ENCODE results near the gene KCTD5. TPM values are rescaled to one million over a fixed set of nuclear protein-coding genes. Genes with fewer than 3 reads are reported as not detected.

The KCTD5 gene
- total and polyA plus RNA-seq, 10 of the 15 experiments (the other 5 are each of a cell fraction or from before 2014, with no cell fraction given), result 0.58 to 56.4 (median 37.3) TPM

- Histone ChIP-seq H3K36me3 (ENCODE audit: control insufficient read depth in 2 of 2, insufficient read depth in 2 of 2, low read length in 1 of 2) (peaks cover 0 to 3% of the 10 kb centered on the region in 2 experiments; a peak in 1 of 4 replicates), H3K4me1 (ENCODE audit: control insufficient read depth, insufficient read depth, low read length) (peaks cover 7% of the 10 kb centered on the region), H3K9me3 (replicated peaks; ENCODE audit: control insufficient read depth, insufficient read depth, low read length) (no peaks in the 10 kb centered on the region), H4K20me1 (ENCODE audit: control insufficient read depth, insufficient read depth) (no peaks in the 10 kb centered on the region), H3K27ac (ENCODE audit: control insufficient read depth, insufficient read depth) (peak overlapping the region; percentile 11; the same call in 1 of the 2 replicates), H2AFZ (ENCODE audit: control insufficient read depth, low read depth, low read length) (no peak overlapping the region), H3K4me3 (peak overlapping the region; percentile 60), H3K79me2 (ENCODE audit: control insufficient read depth, insufficient read depth, low read length) (peaks cover 9% of the 10 kb centered on the region), H3K4me2 (ENCODE audit: control insufficient read depth, insufficient read depth) (peak overlapping the region; percentile 82), H3K27me3 (replicated peaks in 1 of 2; ENCODE audit: control insufficient read depth in 2 of 2, insufficient read depth in 2 of 2, low read length in 1 of 2) (no peaks in the 10 kb centered on the region), H3K9ac (ENCODE audit: control insufficient read depth, insufficient read depth, low read length) (0 out of 2 replicates have a peak overlapping the region, but pooled peaks have one; percentile 28)
- RAD21 ChIA-PET (ENCODE audit: unreplicated experiment), result no interaction called here
- SMC1A ChIA-PET (ENCODE audit: uncharacterized antibody, unreplicated experiment), result no interaction called here
- no peak for FAIRE-seq
- no peak for ATAC-seq
- TF ChIP-seq, protein P1, sequence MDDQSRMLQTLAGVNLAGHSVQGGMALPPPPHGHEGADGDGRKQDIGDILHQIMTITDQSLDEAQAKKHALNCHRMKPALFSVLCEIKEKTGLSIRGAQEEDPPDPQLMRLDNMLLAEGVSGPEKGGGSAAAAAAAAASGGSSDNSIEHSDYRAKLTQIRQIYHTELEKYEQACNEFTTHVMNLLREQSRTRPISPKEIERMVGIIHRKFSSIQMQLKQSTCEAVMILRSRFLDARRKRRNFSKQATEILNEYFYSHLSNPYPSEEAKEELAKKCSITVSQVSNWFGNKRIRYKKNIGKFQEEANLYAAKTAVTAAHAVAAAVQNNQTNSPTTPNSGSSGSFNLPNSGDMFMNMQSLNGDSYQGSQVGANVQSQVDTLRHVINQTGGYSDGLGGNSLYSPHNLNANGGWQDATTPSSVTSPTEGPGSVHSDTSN (IDR thresholded peaks at IDR 0.05; ENCODE audit: insufficient replicate concordance, low read depth, low read length), result no peak
- TF ChIP-seq MLLT1 (IDR thresholded peaks at IDR 0.05) (0 out of 2 replicates have a peak, but pooled peaks have one; percentile 43), CEBPB (IDR thresholded peaks at IDR 0.05; ENCODE audit: borderline replicate concordance in 1 of 2, low read depth in 2 of 2, low read length in 2 of 2) (no peak), NKRF (conservative IDR thresholded peaks at IDR 0.05) (no peak), POU2F2 (IDR thresholded peaks at IDR 0.05; ENCODE audit: borderline replicate concordance, low read depth, low read length) (no peak)
- intact Hi-C loops (cut with micrococcal nuclease; ENCODE audit: unreplicated experiment), result no loop called here
- in situ Hi-C loops (cut with MboI), result no loop called here
- POLR2A ChIA-PET, result no interaction called here
- no TSS peak for BruUV-seq (replicated peaks)
- DNase-seq (ENCODE audit: low read depth, low spot score), result no peak
- CTCF ChIA-PET, result no interaction called here
- WGBS (ENCODE audit: insufficient coverage, insufficient replicate concordance, low lambda C conversion rate, missing lambda C conversion rate), result 90% methylated on average over 13 of the region's 13 CpGs
Observed at GRCh38 chr16:2671741-2672140, 10.6 kb upstream of the KCTD5 start.

Data from GM12878 (cell line).